ENCODE data around the gene RASSF3. TPM values are rescaled to one million over a fixed set of nuclear protein-coding genes. Genes with fewer than 3 reads are reported as not detected.
A peak's percentile ranks its signal among the peaks of the same experiment; 100 is the strongest.
"Not testable (repeated sequence)": the region's sequence is repeated elsewhere in the genome, so short reads cannot be mapped to it uniquely, and the experiment has no call there.

The RASSF3 gene
- total RNA-seq, 1 donor, result 52.8 TPM

DNA sequence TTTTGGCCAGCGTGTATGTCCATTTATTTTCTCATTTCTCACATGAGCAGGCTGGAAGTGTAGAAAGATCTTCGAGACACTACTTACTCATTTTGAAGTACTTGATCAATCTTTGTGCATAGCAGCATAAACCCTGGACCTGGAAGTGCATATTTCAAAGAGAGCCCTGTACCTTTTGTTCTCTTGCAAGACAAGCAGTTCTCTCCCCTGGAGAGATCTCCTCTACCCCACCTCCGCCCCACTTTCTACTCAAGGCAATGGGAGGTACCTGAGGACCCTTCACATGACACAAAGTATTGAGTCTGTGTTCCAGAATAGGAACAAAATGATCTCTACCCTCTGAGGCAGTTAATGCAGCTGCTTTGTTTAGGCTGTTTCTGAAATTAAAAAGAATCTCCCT is 27.4 kb upstream of the RASSF3 start:
- Histone ChIP-seq H3K9me3 (ENCODE audit: low read depth, low read length) (no peaks in the 10 kb centered on the region), H3K4me3 (ENCODE audit: low read length) (no peak overlapping the region), H3K27me3 (ENCODE audit: insufficient read depth, low read length) (no peaks in the 10 kb centered on the region), H3K4me1 (ENCODE audit: insufficient read depth, low read length) (peaks cover 30% of the 10 kb centered on the region)

DNA sequence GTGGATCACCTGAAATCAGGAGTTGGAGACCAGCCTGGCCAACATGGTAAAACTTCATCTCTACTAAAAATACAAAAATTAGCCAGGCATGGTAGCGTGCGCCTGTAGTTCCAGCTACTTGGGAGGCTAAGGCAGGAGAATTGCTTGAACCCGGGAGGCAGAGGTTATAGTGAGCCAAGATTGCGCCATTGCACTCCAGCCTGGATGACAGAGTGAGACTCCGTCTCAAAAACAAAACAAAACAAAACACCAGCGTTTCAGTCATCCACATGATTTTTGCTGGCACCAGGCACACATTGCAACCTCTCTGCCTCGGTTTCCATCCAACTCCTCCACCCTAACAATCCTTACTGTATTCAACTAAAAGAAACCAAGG is 26.9 kb upstream of the RASSF3 start:
- H3K27me3 ChIP-seq (ENCODE audit: insufficient read depth, low read length); H3K9me3 ChIP-seq (ENCODE audit: low read depth, low read length): not testable (repeated sequence)
- H3K4me3 ChIP-seq (ENCODE audit: low read length), result peak overlapping the region; percentile 18
- peaks cover 30% of the 10 kb centered on the region for H3K4me1 ChIP-seq (ENCODE audit: insufficient read depth, low read length)

GRCh38 chr12:64583771-64584421 is 26.4 kb upstream of the RASSF3 start:
- peak overlapping the region; percentile 18 for H3K4me3 ChIP-seq (ENCODE audit: low read length)
- H3K9me3 ChIP-seq (ENCODE audit: low read depth, low read length), result no peaks in the 10 kb centered on the region
- no peaks in the 10 kb centered on the region for H3K27me3 ChIP-seq (ENCODE audit: insufficient read depth, low read length)
- H3K4me1 ChIP-seq (ENCODE audit: insufficient read depth, low read length), result peaks cover 30% of the 10 kb centered on the region

GRCh38 chr12:64585104-64585503 is 25.2 kb upstream of the RASSF3 start:
- Histone ChIP-seq H3K27me3 (ENCODE audit: insufficient read depth, low read length) (no peaks in the 10 kb centered on the region), H3K9me3 (ENCODE audit: low read depth, low read length) (no peaks in the 10 kb centered on the region), H3K4me3 (ENCODE audit: low read length) (no peak overlapping the region), H3K4me1 (ENCODE audit: insufficient read depth, low read length) (peaks cover 30% of the 10 kb centered on the region)

DNA sequence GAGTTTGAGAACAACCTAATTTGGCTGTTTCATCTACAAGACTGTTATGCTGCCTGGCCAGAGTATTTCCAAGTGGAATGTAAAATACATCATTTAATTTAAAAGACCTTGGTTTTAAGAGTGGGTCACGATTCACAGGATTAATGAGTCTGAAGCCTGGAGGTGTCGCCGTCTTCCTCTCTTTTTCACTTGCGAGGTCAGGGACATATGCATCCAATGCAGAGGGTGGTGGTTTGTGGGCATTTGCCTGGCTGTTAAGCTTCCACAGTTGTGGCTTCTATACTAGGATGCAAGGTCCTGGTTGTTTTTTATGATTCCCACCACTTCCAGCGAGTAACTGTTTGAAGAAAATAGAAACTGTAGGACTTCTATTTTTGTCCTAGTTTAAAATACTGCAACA is 22.8 kb upstream of the RASSF3 start:
- Histone ChIP-seq H3K4me1 (ENCODE audit: insufficient read depth, low read length) (peaks cover 36% of the 10 kb centered on the region), H3K9me3 (ENCODE audit: low read depth, low read length) (no peaks in the 10 kb centered on the region), H3K27me3 (ENCODE audit: insufficient read depth, low read length) (no peaks in the 10 kb centered on the region), H3K4me3 (ENCODE audit: low read length) (no peak overlapping the region)

DNA sequence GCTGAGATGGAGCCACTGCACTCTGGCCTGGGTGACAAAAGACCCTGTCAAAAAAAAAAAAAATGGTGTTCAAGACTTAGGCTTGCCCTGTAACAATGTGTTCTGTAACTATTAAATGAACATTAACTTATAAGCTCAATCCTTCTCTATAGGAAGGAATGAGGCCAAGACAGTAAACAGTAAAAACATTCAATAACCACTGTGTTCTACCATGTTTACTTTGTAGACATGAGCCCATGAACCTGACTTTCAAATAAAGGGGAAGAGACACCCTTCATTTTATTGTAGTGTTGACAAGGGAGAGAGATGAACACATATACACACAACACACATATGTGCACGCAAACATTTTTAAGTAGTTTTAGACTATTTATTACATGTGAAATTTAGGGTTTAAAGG is 20.1 kb upstream of the RASSF3 start:
- Histone ChIP-seq H3K4me1 (ENCODE audit: insufficient read depth, low read length) (peaks cover 38% of the 10 kb centered on the region), H3K9me3 (ENCODE audit: low read depth, low read length) (no peaks in the 10 kb centered on the region), H3K27me3 (ENCODE audit: insufficient read depth, low read length) (no peaks in the 10 kb centered on the region), H3K4me3 (ENCODE audit: low read length) (no peak overlapping the region)

DNA sequence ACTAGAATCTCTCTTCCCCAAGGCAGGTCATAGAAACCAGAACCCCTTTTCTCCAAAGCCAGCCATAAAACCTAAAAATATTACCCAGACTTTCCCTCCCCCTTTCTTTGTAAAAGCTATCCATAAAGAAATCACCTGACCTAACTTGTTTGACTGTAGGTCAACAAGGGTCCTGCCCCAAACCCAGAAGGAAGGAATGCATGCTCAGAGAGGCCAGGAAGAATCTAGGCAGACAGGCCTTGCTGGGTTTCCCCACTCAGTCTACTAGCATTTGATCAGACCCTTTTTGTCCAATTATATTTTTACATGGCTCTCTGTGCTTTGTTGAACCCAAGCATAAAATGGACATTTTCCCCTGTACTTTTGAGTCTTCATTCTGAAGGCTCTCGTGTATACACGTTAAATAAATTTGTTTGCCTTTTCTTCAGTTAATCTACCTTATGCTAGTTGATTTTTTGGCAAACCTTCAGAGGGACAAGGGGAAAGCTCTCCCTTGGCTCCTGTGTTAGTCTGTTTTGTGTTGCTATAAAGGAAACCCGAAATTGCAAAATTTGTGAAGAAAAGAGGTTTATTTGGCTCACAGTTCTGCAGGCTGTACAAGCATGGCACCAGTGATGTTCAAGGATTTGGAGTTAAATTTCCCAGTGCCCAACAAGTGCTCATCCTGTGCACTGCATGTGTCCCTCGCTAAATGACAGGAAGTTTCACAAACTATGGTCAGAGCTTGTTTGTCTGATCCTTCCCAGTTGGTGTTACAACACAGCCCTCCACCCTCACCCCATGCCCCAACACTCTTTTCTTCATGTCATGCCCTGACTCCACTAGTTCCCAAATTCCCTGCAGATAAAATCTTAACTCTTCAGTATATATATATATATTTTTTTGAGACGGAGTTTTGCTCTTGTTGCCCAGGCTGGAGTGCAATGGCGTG is 14.2 kb upstream of the RASSF3 start:
- H3K4me1 ChIP-seq (ENCODE audit: insufficient read depth, low read length), result peaks cover 84% of the 10 kb centered on the region
- no peaks in the 10 kb centered on the region for H3K9me3 ChIP-seq (ENCODE audit: low read depth, low read length)
- no peak overlapping the region for H3K4me3 ChIP-seq (ENCODE audit: low read length)
- no peaks in the 10 kb centered on the region for H3K27me3 ChIP-seq (ENCODE audit: insufficient read depth, low read length)

- Histone ChIP-seq H3K4me3 (ENCODE audit: low read length) (no peak overlapping the region), H3K9me3 (ENCODE audit: low read depth, low read length) (no peaks in the 10 kb centered on the region), H3K27me3 (ENCODE audit: insufficient read depth, low read length) (no peaks in the 10 kb centered on the region), H3K4me1 (ENCODE audit: insufficient read depth, low read length) (peaks cover 64% of the 10 kb centered on the region)
Observed at GRCh38 chr12:64598831-64599230, 11.5 kb upstream of the RASSF3 start.

GRCh38 chr12:64600164-64600561 is 10.1 kb upstream of the RASSF3 start:
- Histone ChIP-seq H3K4me1 (ENCODE audit: insufficient read depth, low read length) (peaks cover 51% of the 10 kb centered on the region), H3K4me3 (ENCODE audit: low read length) (no peak overlapping the region), H3K9me3 (ENCODE audit: low read depth, low read length) (no peaks in the 10 kb centered on the region), H3K27me3 (ENCODE audit: insufficient read depth, low read length) (no peaks in the 10 kb centered on the region)

DNA sequence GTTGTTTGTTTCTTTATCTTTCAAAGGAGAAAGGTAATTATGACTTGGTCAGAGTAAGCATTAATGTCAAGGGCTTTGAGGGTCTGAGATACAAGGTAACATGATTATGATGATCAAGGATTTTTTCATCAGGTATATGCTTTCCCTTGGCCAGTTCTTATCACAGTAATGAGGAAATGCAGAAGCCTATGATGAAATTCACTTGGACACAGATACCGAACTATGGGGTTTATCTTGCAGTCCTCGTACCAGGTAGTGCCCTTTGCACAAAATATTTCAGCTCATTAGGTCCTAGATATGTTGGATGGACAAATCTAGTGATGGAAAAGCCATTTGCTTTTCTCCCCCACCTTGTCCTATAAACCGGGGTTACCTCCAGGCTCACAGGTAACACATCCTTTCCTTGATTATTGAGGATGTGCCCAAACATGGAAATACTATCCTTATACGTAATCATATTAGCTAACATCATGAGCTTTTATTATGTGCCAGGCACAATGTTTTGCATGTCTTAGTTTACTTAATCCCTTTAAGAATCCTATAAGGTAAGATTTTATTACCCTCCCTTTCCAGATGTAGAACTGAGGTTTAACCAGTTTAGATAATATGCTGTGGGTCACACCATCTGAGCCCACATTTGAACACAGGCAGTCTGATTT is 7.0 kb upstream of the RASSF3 start:
- no peaks in the 10 kb centered on the region for H3K9me3 ChIP-seq (ENCODE audit: low read depth, low read length)
- H3K27me3 ChIP-seq (ENCODE audit: insufficient read depth, low read length), result no peaks in the 10 kb centered on the region
- H3K4me3 ChIP-seq (ENCODE audit: low read length), result no peak overlapping the region
- peaks cover 26% of the 10 kb centered on the region for H3K4me1 ChIP-seq (ENCODE audit: insufficient read depth, low read length)

GRCh38 chr12:64608901-64609535 is 1.3 kb upstream of the RASSF3 start:
- Histone ChIP-seq H3K4me3 (ENCODE audit: low read length) (peak overlapping the region; percentile 76), H3K9me3 (ENCODE audit: low read depth, low read length) (no peaks in the 10 kb centered on the region), H3K4me1 (ENCODE audit: insufficient read depth, low read length) (peaks cover 41% of the 10 kb centered on the region), H3K27me3 (ENCODE audit: insufficient read depth, low read length) (no peaks in the 10 kb centered on the region)

GRCh38 chr12:64609536-64610078 is 688 bp upstream of the RASSF3 start:
- Histone ChIP-seq H3K27me3 (ENCODE audit: insufficient read depth, low read length) (no peaks in the 10 kb centered on the region), H3K9me3 (ENCODE audit: low read depth, low read length) (no peaks in the 10 kb centered on the region), H3K4me1 (ENCODE audit: insufficient read depth, low read length) (peaks cover 47% of the 10 kb centered on the region), H3K4me3 (ENCODE audit: low read length) (peak overlapping the region; percentile 76)

GRCh38 chr12:64610660-64611340 is 505 bp downstream of the RASSF3 start:
- Histone ChIP-seq H3K4me3 (ENCODE audit: low read length) (peak overlapping the region; percentile 76), H3K4me1 (ENCODE audit: insufficient read depth, low read length) (peaks cover 59% of the 10 kb centered on the region), H3K9me3 (ENCODE audit: low read depth, low read length) (no peaks in the 10 kb centered on the region), H3K27me3 (ENCODE audit: insufficient read depth, low read length) (no peaks in the 10 kb centered on the region)
